MM.1S (cell line): ENCODE data around the gene TCF19.

Experiments
- DNase-seq: peaks from one replicate; pipeline ENCODE4 v3.0.0-alpha.2; 2015
- H2AFZ ChIP-seq: fragments of 300-600 bp; sonication (generic); 2 replicates; pipeline ENCODE4 v1.6.0; 2016; ENCODE audit warnings: antibody characterized with exemption, low read length
- H3F3A ChIP-seq: fragments of 300-600 bp; sonication (generic); 2 replicates; pipeline ENCODE4 v1.6.1; 2016; ENCODE audit warnings: mild to moderate bottlenecking, antibody characterized with exemption, low read length, moderate library complexity, mixed read lengths; ENCODE audit not compliant: insufficient read depth
- H3K27ac ChIP-seq: fragments of 300-600 bp; sonication (generic); 2 replicates; pipeline ENCODE4 v1.5.1; 2016; ENCODE audit warnings: mild to moderate bottlenecking, low read length
- H3K27me3 ChIP-seq: fragments of 300-600 bp; sonication (generic); replicated peaks from 2 replicates; pipeline ENCODE4 v1.6.0; 2016; ENCODE audit warnings: low read length; ENCODE audit not compliant: insufficient read depth
- H3K36me3 ChIP-seq: fragments of 300-600 bp; sonication (generic); replicated peaks from 2 replicates; pipeline ENCODE4 v1.6.1; 2016; ENCODE audit warnings: mild to moderate bottlenecking, low read length, mixed read lengths; ENCODE audit not compliant: insufficient read depth
- H3K4me1 ChIP-seq: fragments of 300-600 bp; sonication (generic); 2 replicates; pipeline ENCODE4 v1.6.1; 2016; ENCODE audit warnings: low read length, mixed read lengths
- H3K4me2 ChIP-seq: fragments of 300-600 bp; sonication (generic); 2 replicates; pipeline ENCODE4 v1.6.0; 2016; ENCODE audit warnings: low read depth, low read length
- H3K4me3 ChIP-seq: fragments of 300-600 bp; sonication (generic); 2 replicates; pipeline ENCODE4 v1.5.1; 2016; ENCODE audit warnings: low read length, mixed read lengths
- H3K79me2 ChIP-seq: fragments of 300-600 bp; sonication (generic); 2 replicates; pipeline ENCODE4 v1.6.1; 2016; ENCODE audit warnings: mixed run types, low read length, mixed read lengths
- H3K9ac ChIP-seq: fragments of 300-600 bp; sonication (generic); 2 replicates; pipeline ENCODE4 v1.6.1; 2016; ENCODE audit warnings: low read length, mixed read lengths
- H3K9me2 ChIP-seq: fragments of 300-600 bp; sonication (generic); replicated peaks from 2 replicates; pipeline ENCODE4 v1.6.1; 2016; ENCODE audit warnings: mild to moderate bottlenecking, low read length, mixed read lengths; ENCODE audit not compliant: insufficient read depth
- H3K9me3 ChIP-seq: fragments of 300-600 bp; sonication (generic); replicated peaks from 2 replicates; pipeline ENCODE4 v1.6.1; 2016; ENCODE audit warnings: mild to moderate bottlenecking, low read length, mixed read lengths; ENCODE audit not compliant: insufficient read depth
- H4K20me1 ChIP-seq: fragments of 300-600 bp; sonication (generic); 2 replicates; pipeline ENCODE4 v1.6.1; 2016; ENCODE audit warnings: mild to moderate bottlenecking, low read length, moderate library complexity, mixed read lengths; ENCODE audit not compliant: insufficient read depth
- CTCF ChIP-seq: fragments of 300-600 bp; sonication (generic); IDR thresholded peaks from 2 replicates; pipeline ENCODE4 v1.5.1; 2016; ENCODE audit warnings: antibody characterized with exemption, low read length, mixed read lengths
- EZH2 ChIP-seq: fragments of 300-600 bp; sonication (generic); optimal IDR thresholded peaks from 2 replicates; pipeline ENCODE3; 2017; ENCODE audit warnings: low read depth, mild to moderate bottlenecking, antibody characterized with exemption, low read length, mixed read lengths
- EZH2phosphoT487 ChIP-seq: fragments of 300-600 bp; sonication (generic); IDR thresholded peaks from 2 replicates; pipeline ENCODE4 v1.6.1; 2018; ENCODE audit warnings: antibody characterized with exemption, low read length

TCF19 gene

GRCh38 chr6:31170987-31171671, 12.7 kb downstream of the TCF19 start:
- H3K36me3 ChIP-seq: no peaks in the 10 kb centered on the region
- TF ChIP-seq CTCF (no peak), EZH2phosphoT487 (no peak), EZH2 (no peak)
- DNase-seq: no peak
- no peaks in the 10 kb centered on the region for H3K27me3 ChIP-seq
- H3K4me3 ChIP-seq: no peak overlapping the region
- H3K9me2 ChIP-seq: no peaks in the 10 kb centered on the region
- no peak overlapping the region for H3K9ac ChIP-seq
- H3K9me3 ChIP-seq: no peaks in the 10 kb centered on the region
- H3K27ac ChIP-seq: no peak overlapping the region
- H3F3A ChIP-seq: no peaks in the 10 kb centered on the region
- H3K79me2 ChIP-seq: no peaks in the 10 kb centered on the region
- H3K4me1 ChIP-seq: no peaks in the 10 kb centered on the region
- H4K20me1 ChIP-seq: no peaks in the 10 kb centered on the region
- H2AFZ ChIP-seq: no peak overlapping the region
- no peak overlapping the region for H3K4me2 ChIP-seq

GRCh38 chr6:31171931-31172905, 13.8 kb downstream of the TCF19 start:
- DNase-seq: no peak
- TF ChIP-seq EZH2 (no peak), EZH2phosphoT487 (no peak), CTCF (no peak)
- H3K4me1 ChIP-seq: no peaks in the 10 kb centered on the region
- no peak overlapping the region for H2AFZ ChIP-seq
- H4K20me1 ChIP-seq: no peaks in the 10 kb centered on the region
- no peaks in the 10 kb centered on the region for H3K36me3 ChIP-seq
- no peaks in the 10 kb centered on the region for H3K27me3 ChIP-seq
- no peak overlapping the region for H3K4me3 ChIP-seq
- H3K9ac ChIP-seq: no peak overlapping the region
- no peak overlapping the region for H3K4me2 ChIP-seq
- no peaks in the 10 kb centered on the region for H3K9me2 ChIP-seq
- no peak overlapping the region for H3K27ac ChIP-seq
- no peaks in the 10 kb centered on the region for H3K79me2 ChIP-seq
- no peaks in the 10 kb centered on the region for H3F3A ChIP-seq
- no peaks in the 10 kb centered on the region for H3K9me3 ChIP-seq

- Histone ChIP-seq H3K9ac (no peak overlapping the region), H3K9me3 (no peaks in the 10 kb centered on the region), H3K36me3 (no peaks in the 10 kb centered on the region), H4K20me1 (no peaks in the 10 kb centered on the region), H3K9me2 (no peaks in the 10 kb centered on the region), H3K27me3 (no peaks in the 10 kb centered on the region), H3K27ac (no peak overlapping the region), H3F3A (no peaks in the 10 kb centered on the region), H2AFZ (no peak overlapping the region), H3K79me2 (no peaks in the 10 kb centered on the region), H3K4me2 (no peak overlapping the region), H3K4me3 (no peak overlapping the region), H3K4me1 (no peaks in the 10 kb centered on the region)
- no peak for DNase-seq
- TF ChIP-seq EZH2 (no peak), CTCF (no peak), EZH2phosphoT487 (no peak)
Measured at GRCh38 chr6:31172973-31173384, 14.6 kb downstream of the TCF19 start.
